NK-92 (cell line): ENCODE data around the gene IQSEC1.

Experiments used
- DNase-seq: peaks from one replicate; lab custom pipeline; 2025; ENCODE audit not compliant: unreplicated experiment; lab: John Stamatoyannopoulos, UW

IQSEC1 gene

GRCh38 chr3:12852201-12852600, 221.0 kb downstream of the IQSEC1 start:
- no peak for DNase-seq
